Right ventricle myocardium superior (tissue), 1 donor: ENCODE measurements around the gene TUSC2. TPM values are rescaled to one million over a fixed set of nuclear protein-coding genes. Genes with fewer than 3 reads are reported as not detected.

Experiments used
- ATAC-seq: fragments of 200-7000 bp; cut with Tn5 transposase; one replicate; pipeline ENCODE4 v1.9.1; 2020; ENCODE audit warnings: mild to moderate bottlenecking; ENCODE audit not compliant: poor library complexity
- DNase-seq: peaks from one replicate; pipeline ENCODE4 v3.0.0-alpha.2; 2020
- intact Hi-C: fragments of 100-400 bp; cut with DNase I; formaldehyde crosslinking; loops from one replicate; pipeline ENCODE4 v1.11.2; 2022
- total RNA-seq: library from RNA; stranded (reverse); fragmentation: NEBNext Ultra II Directional; extraction: Animal tissue kit (Norgen Biotek cat#: 25700); gene quantifications from one replicate; pipeline ENCODE4 v1.2.1, GENCODE V29; 2021
- donor health status: DM: no; HTN: yes; CAD: no; lungs with severe emphysema.

TUSC2 gene
- total RNA-seq, 1 donor from 2014 or later: 28.2 TPM

DNA sequence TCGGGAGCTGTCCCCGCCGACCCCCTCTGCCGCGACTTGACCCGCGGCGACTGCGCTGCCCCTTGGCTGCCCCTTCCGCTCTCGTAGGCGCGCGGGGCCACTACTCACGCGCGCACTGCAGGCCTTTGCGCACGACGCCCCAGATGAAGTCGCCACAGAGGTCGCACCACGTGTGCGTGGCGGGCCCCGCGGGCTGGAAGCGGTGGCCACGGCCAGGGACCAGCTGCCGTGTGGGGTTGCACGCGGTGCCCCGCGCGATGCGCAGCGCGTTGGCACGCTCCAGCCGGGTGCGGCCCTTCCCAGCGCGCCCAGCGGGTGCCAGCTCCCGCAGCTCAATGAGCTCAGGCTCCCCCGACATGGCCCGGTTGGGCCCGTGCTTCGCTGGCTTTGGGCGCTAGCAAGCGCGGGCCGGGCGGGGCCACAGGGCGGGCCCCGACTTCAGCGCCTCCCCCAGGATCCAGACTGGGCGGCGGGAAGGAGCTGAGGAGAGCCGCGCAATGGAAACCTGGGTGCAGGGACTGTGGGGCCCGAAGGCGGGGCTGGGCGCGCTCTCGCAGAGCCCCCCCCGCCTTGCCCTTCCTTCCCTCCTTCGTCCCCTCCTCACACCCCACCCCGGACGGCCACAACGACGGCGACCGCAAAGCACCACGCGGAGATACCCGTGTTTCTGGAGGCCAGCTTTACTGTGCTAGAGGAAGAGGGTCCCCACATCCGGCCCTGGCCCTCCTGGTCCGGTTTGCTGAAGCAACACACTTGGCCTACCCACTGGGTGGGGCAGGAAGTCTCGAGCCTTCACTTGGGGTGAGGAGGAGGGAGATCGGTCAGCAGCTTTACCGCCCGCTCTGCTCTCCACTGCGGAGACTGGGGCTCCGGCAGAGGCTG, 12.7 kb upstream of the TUSC2 start, which contains the start of gene RASSF1:
Gene RASSF1 (minus strand): TSS at position 389 of the 882 bp plus-strand sequence. CDS start 31 bp downstream, at position 358.
- peak; percentile 90 for DNase-seq
- peak; percentile 44 for ATAC-seq
- intact Hi-C loops: no loop called here

DNA sequence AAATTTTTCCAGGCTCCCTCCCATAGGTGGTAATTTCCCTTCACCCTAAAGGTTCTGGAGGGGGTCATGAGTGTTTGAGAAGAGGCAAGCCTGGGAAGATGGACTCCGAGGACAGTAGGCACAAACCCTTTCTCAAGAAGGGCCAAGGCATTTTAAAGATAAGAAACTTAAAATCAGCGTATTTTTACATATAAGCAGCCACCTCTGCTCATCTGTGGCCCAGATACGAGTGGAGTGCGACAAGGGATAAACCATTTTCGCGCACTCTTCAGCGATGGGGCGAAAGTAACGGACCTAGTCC, 12.1 kb upstream of the TUSC2 start:
- intact Hi-C loops: no loop called here
- ATAC-seq (no peak), DNase-seq (no peak)

DNA sequence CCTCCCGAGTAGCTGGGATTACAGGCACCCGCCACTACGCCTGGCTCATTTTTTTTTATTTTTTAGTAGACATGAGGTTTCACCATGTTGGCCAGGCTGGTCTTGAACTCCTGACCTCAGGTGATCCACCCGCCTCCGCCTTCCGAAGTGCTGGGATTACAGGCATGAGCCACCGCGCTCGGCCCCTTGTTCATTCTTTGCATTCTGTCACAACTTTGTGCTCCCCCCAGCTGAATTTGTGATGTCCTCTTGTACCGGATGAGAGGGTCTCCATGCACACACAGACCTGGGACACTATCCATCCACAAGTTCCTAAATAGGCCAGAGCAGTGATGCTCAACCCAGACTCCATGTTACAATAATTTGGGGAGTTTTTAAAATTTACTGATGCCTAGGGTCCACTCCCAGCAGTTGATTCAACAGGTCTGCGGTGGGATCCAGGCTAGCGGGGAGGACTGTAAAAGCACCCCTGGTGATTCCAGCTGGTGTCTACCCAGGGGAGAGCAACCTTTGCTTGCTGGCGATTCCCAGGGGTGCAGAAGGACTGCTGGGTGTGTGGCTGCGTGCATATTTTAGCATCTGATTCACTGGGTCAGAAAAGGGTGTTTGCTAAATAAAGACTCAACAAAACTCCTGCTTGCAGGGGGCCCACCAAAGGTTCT, 11.6 kb upstream of the TUSC2 start:
- ATAC-seq (no peak), DNase-seq (no peak)
- intact Hi-C loops: no loop called here

DNA sequence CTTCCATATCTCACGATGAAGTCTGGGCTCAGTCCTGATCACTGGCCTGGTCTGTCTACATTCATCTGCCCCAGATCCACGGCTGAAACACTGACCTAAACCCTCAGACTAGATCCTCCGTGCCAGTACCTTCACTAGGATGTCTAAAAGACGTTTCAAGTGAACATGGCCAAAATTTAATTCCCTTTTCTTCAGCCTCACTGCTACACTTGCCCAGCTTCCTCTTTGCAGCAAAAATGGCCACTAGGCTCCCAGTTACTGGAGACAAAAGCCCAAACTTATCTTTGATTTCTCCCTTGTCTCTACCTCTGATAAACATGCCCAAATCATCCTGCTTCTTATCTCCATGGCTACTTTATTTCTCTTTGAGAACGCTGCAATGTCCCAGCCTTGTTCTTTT, 10.9 kb upstream of the TUSC2 start:
- ATAC-seq: no peak
- intact Hi-C loops: no loop called here
- DNase-seq: no peak

DNA sequence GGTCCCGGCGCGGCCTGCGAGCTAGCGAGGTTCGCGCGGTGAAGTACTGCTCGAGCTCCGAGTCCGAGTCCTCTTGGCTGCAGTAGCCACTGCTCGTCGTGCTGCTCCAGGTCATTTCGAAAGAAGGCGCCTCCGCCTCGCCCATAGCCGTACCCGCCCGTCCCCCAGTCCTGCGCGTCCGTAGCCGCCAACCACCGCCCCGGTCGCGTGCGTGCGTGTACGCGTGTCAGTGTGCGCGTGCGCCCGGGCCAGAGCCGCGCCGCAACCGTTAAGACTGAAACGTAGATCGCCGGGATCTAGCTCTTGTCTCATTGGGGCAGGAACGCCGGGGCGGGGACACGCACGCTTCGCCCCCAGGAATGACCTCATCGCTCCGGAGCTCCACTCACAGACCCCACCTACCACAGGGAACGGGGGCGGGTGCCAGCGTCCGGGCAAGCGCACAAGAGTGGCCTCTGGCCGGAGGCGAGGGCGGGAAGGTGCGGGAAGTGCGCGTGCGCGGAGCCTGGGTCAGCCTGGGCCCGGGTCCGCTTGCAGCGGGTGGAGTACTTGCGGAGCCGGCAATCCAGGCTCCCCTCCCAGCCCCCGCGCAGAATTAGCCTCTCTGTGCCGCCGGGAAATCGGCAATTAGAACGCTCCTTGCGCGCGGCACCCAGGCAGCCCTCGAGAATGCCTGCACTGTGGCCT, 9.3 kb upstream of the TUSC2 start:
- DNase-seq (peak; percentile 100), ATAC-seq (peak; percentile 87)
- intact Hi-C loops: no loop called here

DNA sequence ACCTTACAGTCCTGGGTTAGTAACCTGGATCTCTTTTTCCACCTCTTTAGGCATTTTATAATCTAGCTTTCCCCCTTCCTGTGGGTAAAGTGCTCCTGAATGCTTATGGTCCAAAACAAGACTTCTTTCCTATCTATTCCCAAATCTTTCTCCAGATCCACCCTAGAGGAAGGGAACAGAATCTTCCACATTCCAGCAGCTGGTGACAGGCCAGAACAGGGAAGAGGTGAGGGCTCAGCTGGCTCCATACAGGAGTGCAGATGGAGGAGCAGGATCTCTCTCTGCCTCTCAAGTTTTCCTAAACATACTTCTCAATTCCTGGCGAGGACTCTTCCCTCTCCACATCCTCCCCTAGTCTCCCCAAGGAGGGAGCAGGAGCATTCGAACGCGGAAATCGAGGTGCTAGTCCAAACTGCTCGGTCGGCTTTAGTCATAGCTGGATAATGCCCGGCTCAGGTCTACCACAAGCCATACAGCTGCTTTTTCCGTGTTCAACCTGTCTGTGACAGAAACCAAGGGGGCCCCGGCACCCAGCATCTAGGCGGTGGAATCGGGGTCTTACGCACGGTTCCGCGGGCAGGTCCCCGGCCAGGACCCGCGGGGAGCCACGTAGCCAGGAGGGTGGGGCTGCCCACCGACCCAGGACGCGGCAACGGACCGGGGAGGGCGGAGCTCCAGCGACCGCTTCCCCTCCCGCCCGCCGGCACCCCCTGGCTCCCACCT, 8.6 kb upstream of the TUSC2 start:
- intact Hi-C loops: no loop called here
- DNase-seq (no peak), ATAC-seq (no peak)

DNA sequence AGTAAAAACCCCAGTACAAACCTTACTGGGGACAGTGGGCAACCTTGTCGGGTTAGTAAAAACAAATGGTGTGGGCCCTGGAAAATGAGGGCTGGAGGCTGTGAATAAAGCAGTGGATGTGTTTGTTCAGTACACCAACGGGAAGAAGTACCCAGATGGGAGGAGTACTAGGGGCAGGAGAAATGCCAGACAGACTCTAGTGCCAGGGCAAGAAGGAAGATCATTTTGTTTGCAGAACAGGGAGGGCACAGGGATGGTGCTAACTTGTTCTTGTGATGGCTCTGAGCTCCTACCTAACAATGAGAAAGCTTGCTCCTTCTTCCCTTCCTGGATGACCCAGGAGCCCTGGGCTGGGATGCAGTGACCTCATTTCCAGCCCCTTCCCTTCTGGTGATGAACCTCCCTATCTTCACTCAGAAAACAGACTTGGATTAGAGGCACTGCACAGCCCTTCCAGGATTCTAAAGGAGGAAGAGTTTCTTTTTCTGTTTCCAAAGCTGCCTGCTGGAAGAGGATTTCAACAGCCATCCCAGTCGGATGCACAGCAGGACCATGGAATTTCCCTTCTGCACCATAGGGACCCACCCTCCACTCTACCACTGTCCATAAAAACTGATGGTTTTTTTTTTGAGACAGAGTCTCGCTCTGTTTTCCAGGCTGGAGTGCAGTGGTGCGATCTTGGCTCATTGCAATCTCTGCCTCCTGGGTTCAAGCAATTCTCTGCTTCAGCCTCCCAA, 6.5 kb upstream of the TUSC2 start:
- intact Hi-C loops: no loop called here
- DNase-seq (no peak), ATAC-seq (no peak)

DNA sequence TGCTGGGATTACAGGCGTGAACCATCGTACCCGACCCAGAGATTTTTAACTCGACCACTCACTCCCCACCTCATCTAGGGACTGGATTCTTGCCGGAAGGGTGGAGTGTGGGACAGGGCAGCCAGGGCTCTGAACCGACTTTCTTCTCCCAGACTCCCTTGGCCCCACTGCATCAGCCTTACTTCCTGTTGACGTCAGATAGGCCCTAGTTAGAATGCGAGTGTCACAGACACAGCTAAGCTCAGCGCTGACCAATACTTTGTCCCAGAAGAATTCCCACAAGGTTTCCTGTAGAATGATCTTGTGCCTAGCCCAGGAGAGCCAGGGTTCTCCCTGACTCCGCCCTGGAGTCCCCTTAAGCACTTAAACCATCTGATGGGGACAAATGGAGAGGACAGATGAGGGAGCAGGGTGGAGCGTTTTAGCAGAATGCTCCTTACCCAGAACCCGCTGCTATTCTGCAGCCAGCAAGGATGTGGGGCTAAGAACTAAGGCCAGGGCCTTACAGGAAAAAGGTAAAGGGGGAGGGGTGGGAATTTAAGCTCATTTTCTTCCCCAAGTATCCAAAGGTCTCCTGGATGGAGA, 5.8 kb upstream of the TUSC2 start:
- no peak for DNase-seq
- intact Hi-C loops: no loop called here
- ATAC-seq: peak; percentile 5

DNA sequence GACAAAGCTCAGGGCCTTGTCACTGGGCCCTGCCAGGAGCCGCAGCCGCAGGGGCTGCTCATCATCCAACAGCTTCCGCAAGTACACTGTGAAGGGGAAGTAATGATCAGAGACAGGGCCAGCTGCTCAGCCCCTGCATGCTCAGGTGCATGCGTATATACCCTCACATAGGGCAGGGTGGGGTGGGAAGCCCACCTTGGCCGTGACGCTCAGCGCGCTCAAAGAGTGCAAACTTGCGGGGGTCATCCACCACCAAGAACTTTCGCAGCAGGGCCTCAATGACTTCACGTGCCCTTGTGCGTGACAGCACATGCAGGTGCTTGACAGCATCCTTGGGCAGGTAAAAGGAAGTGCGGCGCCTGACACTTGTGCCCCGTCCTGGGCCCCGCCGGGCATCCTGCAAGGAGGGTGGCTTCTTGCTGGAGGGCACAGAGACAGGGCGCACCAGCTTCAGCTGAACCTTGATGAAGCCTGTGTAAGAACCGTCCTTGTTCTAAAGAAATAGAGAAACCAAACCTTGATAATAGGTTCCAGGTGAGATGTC, 3.4 kb upstream of the TUSC2 start:
- ATAC-seq (no peak), DNase-seq (no peak)
- intact Hi-C loops: no loop called here

DNA sequence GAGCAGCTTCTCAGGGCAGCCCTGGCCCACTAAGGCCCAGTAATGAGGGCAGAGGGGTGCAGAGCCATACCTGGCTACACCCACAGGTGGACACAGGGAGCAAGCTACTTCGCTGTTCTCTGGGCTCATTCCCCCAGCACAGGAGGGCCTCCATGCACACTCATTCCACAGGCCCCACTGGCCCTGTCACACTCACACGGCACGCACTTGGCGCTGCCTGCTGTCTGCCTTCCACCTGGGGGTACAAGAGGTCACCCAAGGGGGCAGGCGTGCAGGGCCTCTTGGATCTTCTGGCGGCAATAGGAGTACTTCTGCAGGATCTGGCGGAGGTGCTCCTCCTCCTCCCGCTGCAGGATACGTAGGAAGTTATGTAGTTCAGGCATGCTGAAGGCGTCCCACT, 2.3 kb upstream of the TUSC2 start:
- DNase-seq (no peak), ATAC-seq (no peak)
- intact Hi-C loops: no loop called here

DNA sequence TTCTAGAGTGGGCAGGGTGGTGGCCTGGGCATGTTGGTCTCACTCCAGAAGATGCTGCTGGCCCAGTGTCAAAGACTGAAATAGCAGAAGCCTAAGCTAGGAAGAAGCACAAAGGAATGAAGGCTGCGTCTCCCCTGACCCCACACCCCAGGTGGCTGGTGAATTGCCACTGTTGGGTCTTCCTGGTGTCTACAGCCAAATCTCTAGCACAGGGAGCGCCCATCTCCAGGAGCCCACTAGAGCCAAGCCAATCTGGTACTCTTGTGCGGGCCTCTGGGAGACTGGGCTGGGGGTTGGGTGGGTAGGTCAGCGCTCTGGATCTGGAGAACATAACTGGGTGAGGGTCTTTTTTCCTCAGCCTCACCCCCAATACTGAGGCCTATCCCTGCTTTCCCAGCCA, 894 bp downstream of the TUSC2 start:
- DNase-seq: no peak
- intact Hi-C loops: no loop called here
- ATAC-seq: no peak

DNA sequence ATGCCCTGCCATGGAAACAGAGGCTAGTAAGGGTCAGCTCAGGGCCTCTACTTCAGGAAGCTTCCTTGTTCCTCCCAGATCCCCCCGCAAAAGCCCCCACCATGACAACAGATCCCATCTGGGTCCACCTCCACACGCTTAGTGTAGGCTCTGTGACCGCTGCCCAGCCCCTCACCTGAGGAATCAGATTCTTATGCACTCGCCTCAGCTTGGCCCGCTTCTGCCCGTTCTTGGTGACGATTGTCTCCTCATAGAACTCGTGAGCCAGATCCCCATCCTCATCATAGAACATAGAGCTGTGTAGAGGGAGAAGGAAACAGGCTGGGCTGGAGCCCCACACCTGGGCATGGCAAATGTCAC, 1.9 kb downstream of the TUSC2 start:
- intact Hi-C loops: no loop called here
- DNase-seq (no peak), ATAC-seq (no peak)

DNA sequence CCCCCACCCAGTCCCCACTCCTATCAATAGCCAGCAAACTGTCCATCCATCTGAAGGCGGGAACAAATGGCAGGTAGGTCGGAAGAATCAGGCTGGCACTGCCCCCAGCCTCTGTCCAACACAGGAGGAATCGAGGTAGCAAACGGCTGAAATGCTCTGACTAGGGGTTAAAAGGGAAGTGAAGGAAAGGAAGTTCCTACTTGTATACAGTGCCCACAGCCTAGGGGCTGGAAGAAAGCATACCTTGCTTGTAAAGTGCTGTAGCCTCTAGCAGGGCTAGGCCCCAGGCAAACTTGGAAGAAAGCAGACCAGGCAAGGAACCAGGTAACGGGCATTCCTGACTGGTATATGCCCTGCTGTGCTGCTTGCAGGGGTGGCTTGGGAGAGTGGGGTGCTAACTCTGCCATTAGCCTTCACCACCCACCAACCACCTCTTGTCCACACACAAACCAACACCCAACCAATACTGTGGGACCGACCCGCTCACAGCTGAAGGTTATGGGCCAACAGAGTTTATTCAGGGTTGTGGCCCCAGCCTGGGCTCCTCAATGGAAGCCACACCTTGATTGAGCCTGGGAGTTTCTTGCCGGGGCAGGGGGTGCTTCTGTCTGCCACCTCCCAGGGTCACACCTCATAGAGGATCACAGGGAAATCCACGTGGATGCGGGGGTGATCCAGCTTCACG, 2.4 kb downstream of the TUSC2 start:
- DNase-seq (no peak), ATAC-seq (no peak)
- intact Hi-C loops: no loop called here

DNA sequence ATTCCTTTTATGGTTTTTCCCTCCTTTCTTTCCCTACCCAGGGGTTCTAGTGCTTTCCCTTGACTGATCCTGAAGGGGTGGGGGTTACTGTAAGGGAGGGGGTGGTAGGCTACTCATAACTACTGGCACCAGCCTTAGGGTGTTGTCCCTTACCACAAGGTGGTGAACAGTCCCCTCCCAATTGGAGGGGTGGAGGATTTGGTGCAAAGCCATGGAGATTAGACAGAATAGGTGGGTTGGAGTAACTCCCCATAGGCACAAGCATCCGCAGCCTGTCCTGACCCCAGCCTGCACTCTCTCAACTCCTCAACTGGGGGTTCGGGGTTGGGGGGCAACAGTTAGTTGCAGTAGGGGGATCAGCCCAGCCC, 2.9 kb downstream of the TUSC2 start:
- DNase-seq (no peak), ATAC-seq (no peak)
- intact Hi-C loops: no loop called here

DNA sequence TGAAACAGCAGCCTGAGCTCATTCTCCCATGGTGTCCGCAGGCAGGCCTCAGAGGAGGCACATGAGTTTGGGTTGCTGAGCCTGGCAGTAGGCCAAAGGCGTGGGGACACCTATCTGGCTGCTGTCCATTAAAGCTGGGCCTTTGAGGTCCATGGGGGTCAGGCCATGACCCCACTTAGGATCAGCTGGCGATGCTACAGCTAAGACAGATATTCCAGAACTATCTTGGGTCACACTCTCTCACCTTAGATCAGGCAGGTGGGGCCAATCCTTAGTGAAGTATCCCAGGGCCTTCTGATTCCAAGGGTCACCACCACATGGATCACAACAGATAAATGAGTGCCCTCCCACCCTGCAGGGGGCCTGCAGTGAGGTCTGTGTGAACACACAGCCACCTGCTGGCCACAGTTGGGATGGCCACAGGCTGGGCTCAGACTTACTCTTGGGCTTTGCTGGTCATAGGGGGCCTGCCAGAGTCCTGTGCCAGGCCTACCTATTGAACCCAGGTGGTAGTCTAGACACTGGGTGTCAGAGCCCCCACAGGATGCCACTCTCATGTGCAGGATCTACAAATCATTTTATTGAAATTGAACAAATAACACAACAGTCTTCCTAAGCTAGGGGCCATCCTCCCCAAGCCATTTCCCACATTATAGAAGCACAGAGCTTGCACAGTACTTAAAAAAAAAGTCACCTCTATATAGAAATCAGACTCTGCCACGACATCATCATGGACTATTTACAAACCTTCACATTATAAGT, 3.5 kb downstream of the TUSC2 start:
- intact Hi-C loops: loop anchor here (5.0 kb wide), 1 partner anchor 52 kb away; no protein-coding TSS in a partner anchor
- peak; percentile 14 for ATAC-seq
- peak; percentile 88 for DNase-seq

DNA sequence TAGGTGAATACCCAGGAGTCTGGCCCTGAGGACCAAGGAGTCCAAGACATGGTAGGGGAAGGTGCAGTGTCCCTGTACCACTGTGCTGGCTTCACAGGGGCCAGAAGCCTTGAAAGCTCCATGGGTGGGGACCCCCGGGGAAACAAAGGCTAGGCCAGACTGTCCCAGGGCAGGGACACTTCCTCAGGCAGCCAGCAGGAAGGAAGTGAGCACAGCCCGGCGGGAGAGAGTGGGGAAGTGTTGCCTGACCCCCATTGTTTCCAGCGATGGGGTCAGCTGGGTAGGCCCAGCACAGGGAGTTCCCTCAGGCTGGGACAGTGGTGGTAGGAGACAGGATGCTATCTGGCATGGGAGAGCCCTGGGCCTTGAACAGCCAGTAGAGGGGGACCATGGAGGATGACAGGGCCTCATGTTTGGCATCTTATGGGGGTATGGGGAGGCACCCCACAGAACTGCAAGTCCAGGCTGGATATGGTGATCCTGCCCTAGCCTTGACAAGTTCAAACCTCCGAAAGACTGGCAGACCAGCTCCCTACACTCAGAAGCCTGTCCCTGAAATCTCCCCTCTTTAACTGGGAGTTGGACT, 4.3 kb downstream of the TUSC2 start:
- DNase-seq (peak; percentile 77), ATAC-seq (peak; percentile 1)
- intact Hi-C loops: loop anchor here (5.0 kb wide), 1 partner anchor 51 kb away; no protein-coding TSS in a partner anchor
